ENCODE measurements around the gene FAM13A.
"Not testable (repeated sequence)": the region's sequence is repeated elsewhere in the genome, so short reads cannot be mapped to it uniquely, and the experiment has no call there.

Gene FAM13A

DNA sequence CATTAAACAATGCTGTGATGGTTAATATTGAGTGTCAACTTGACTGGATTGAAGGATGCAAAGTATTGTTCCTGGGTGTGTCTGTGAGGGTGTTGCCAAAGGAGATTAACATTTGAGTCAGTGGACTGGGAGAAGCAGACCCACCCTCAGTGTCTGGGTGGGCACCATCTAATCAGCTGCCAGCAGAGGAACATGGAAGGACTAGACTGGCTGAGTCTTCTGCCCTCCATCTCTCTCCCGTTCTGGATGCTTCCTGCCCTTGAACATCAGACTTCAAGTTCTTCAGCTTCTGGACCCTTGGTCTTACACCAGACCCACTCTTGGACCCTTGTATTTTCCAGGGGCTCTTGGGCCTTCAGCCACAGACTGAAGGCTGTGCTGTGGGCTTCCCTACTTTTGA is 61.7 kb downstream of the FAM13A start:
- not testable (repeated sequence) for H3K4me3 ChIP-seq (ENCODE audit: low read length); H3K9me3 ChIP-seq (replicated peaks; ENCODE audit: low read length); H3K27me3 ChIP-seq (ENCODE audit: control insufficient read depth, insufficient read depth, low read length); H3K4me1 ChIP-seq (ENCODE audit: control insufficient read depth, insufficient read depth, low read length); H3K4me2 ChIP-seq (ENCODE audit: low read length); H3K36me3 ChIP-seq (ENCODE audit: insufficient read depth, low read length); H3K9ac ChIP-seq (ENCODE audit: low read depth, low read length)

DNA sequence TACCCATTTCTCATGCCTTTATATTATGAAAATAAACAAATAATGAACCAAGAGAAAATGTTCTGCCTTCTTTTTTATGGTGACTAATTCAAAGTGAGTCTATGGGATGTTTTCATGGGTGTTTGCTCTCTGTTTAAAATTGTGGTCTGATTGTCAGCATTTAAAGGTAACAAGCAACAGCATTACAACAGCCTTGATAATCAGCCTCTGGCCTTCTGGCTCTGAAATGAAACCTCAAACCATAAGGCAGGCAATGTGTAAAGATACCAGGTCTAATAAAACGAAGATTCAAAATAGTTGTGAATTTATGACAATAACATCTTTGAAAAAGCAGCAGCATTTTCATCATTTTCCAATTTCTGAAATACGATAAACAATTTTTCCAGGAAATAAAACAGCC is 63.7 kb downstream of the FAM13A start:
- no peak overlapping the region for H3K4me2 ChIP-seq (ENCODE audit: low read length)
- no peak overlapping the region for H3K4me3 ChIP-seq (ENCODE audit: low read length)
- H3K27me3 ChIP-seq (ENCODE audit: control insufficient read depth, insufficient read depth, low read length): no peaks in the 10 kb centered on the region
- H3K9me3 ChIP-seq (replicated peaks; ENCODE audit: low read length): no peaks in the 10 kb centered on the region
- no peaks in the 10 kb centered on the region for H3K36me3 ChIP-seq (ENCODE audit: insufficient read depth, low read length)
- H3K4me1 ChIP-seq (ENCODE audit: control insufficient read depth, insufficient read depth, low read length): peaks cover 4% of the 10 kb centered on the region
- no peak overlapping the region for H3K9ac ChIP-seq (ENCODE audit: low read depth, low read length)

DNA sequence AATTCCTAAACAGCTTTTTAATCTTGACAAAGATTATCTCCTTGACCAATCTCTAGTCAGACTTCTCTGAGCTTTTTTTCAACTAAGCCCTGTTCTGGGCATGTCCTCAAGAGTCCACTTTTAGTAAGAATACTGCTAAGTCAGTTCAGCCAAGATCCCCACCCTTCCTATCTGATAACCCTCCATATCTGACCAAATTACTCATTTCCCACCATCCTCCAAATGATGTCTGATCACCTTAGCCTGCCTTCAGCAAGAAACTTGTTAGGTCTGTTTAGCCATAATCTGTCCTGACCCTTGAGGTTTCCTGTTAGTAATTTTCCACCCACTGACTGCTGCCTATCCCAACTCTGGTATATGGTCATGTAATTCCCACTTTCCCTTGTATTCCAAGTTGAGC is 65.2 kb downstream of the FAM13A start:
- H3K4me1 ChIP-seq (ENCODE audit: control insufficient read depth, insufficient read depth, low read length): peaks cover 4% of the 10 kb centered on the region
- H3K9ac ChIP-seq (ENCODE audit: low read depth, low read length): no peak overlapping the region

DNA sequence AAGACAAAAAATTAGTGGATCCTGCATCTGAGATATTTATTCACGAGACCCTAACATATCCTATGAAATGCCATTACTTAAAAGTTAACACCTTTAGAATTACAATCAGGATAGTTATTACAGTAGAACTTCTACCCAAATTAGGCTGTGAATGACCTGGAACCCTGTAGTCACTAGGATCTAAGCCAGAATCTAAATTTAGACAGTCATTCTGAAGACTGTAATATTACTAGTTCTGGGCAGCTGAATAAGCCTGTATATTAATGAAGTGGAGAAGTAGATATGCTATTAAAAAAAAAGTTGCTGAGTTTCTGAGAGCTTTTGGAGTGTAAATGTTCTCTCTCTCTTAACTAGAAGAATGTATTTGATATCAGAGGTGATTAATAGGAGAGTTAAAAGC is 67.0 kb downstream of the FAM13A start:
- H3K9ac ChIP-seq (ENCODE audit: low read depth, low read length): no peak overlapping the region

More for the DNA sequence above, 65.2 kb downstream of the FAM13A start:
- no peaks in the 10 kb centered on the region for H3K36me3 ChIP-seq (ENCODE audit: insufficient read depth, low read length)
- H3K4me2 ChIP-seq (ENCODE audit: low read length): no peak overlapping the region
- H3K27me3 ChIP-seq (ENCODE audit: control insufficient read depth, insufficient read depth, low read length): no peaks in the 10 kb centered on the region
- no peaks in the 10 kb centered on the region for H3K9me3 ChIP-seq (replicated peaks; ENCODE audit: low read length)
- H3K4me3 ChIP-seq (ENCODE audit: low read length): no peak overlapping the region

DNA sequence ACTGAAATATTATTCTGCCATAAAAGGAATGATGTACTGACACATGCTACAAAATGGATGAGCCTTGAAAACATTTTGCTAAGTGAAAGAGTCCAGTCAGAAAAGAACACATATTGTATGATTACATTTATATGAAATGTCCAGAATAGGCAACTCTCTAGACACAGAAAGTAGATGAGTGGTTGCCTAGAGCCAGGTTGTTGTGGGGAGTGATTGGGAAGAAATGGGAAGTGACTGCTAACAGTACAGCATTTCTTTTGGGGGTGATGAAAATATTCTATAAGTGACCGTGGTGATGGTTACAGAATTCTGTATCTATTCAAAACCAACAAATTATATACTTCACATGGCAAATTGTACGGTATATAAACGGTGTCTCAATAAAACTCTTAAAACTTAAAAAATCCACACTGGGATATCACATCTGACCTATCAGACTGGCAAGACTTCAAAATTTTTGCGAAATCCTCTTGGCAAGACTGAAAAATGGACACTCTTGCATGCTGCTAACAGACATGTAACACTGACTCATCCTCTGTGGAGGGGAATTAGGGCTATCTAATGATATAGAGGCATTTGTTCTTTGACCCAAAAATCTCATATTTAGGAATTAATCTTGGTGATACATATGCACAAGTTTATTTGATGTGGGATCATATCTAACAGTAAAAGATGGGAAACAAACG is 71.8 kb downstream of the FAM13A start:
- Histone ChIP-seq H3K4me2 (ENCODE audit: low read length) (no peak overlapping the region), H3K4me1 (ENCODE audit: control insufficient read depth, insufficient read depth, low read length) (peaks cover 8% of the 10 kb centered on the region), H3K9me3 (replicated peaks; ENCODE audit: low read length) (no peaks in the 10 kb centered on the region), H3K4me3 (ENCODE audit: low read length) (no peak overlapping the region), H3K9ac (ENCODE audit: low read depth, low read length) (no peak overlapping the region), H3K36me3 (ENCODE audit: insufficient read depth, low read length) (no peaks in the 10 kb centered on the region), H3K27me3 (ENCODE audit: control insufficient read depth, insufficient read depth, low read length) (no peaks in the 10 kb centered on the region)

More for the DNA sequence above, 67.0 kb downstream of the FAM13A start:
- Histone ChIP-seq H3K27me3 (ENCODE audit: control insufficient read depth, insufficient read depth, low read length) (no peaks in the 10 kb centered on the region), H3K4me2 (ENCODE audit: low read length) (no peak overlapping the region), H3K9me3 (replicated peaks; ENCODE audit: low read length) (no peaks in the 10 kb centered on the region), H3K4me3 (ENCODE audit: low read length) (no peak overlapping the region), H3K4me1 (ENCODE audit: control insufficient read depth, insufficient read depth, low read length) (peaks cover 11% of the 10 kb centered on the region), H3K36me3 (ENCODE audit: insufficient read depth, low read length) (no peaks in the 10 kb centered on the region)

DNA sequence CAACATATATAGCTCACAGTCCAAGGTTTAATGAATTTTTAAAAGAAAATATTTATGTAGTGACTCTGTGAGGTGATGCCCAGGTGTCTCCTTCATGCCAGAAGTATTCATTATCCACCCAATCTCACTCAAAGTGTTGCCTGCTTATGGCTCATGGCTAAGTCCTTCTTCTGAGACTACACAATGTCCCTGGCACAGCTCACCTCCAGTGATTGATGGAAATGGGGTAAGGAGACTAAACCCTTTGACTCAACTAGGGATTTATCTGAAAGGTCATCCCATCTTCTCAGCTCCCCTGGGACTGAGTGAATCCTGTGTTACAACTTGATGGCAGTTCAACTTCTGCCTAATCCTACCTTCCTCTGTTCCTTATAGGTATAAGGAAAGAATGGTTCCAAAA is 74.2 kb downstream of the FAM13A start:
- H3K9me3 ChIP-seq (replicated peaks; ENCODE audit: low read length): no peaks in the 10 kb centered on the region
- no peaks in the 10 kb centered on the region for H3K27me3 ChIP-seq (ENCODE audit: control insufficient read depth, insufficient read depth, low read length)
- H3K4me1 ChIP-seq (ENCODE audit: control insufficient read depth, insufficient read depth, low read length): peaks cover 8% of the 10 kb centered on the region
- no peak overlapping the region for H3K9ac ChIP-seq (ENCODE audit: low read depth, low read length)
- no peaks in the 10 kb centered on the region for H3K36me3 ChIP-seq (ENCODE audit: insufficient read depth, low read length)
- H3K4me2 ChIP-seq (ENCODE audit: low read length): no peak overlapping the region
- H3K4me3 ChIP-seq (ENCODE audit: low read length): no peak overlapping the region

DNA sequence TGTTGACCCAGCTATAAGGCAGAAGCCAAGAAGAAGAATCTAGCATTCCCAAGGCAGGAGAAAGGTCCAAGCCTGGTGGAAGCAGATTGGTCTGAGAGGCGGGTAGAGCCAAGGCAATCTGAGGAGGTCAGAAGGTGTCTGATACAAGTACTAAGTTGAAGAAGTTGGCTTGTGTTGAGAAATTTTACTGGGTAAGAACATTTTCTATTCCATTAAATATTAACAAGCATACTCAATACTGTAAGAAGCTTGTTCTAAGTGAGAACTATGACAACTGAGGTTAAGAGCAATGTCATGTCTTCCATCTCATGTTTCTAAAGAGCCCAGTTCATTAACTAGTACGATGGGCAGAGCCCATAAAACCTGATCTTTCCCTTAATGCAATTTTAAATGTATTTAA is 75.0 kb downstream of the FAM13A start:
- Histone ChIP-seq H3K27me3 (ENCODE audit: control insufficient read depth, insufficient read depth, low read length) (no peaks in the 10 kb centered on the region), H3K9ac (ENCODE audit: low read depth, low read length) (no peak overlapping the region), H3K4me3 (ENCODE audit: low read length) (no peak overlapping the region), H3K4me1 (ENCODE audit: control insufficient read depth, insufficient read depth, low read length) (peaks cover 8% of the 10 kb centered on the region), H3K4me2 (ENCODE audit: low read length) (no peak overlapping the region), H3K36me3 (ENCODE audit: insufficient read depth, low read length) (no peaks in the 10 kb centered on the region), H3K9me3 (replicated peaks; ENCODE audit: low read length) (no peaks in the 10 kb centered on the region)

DNA sequence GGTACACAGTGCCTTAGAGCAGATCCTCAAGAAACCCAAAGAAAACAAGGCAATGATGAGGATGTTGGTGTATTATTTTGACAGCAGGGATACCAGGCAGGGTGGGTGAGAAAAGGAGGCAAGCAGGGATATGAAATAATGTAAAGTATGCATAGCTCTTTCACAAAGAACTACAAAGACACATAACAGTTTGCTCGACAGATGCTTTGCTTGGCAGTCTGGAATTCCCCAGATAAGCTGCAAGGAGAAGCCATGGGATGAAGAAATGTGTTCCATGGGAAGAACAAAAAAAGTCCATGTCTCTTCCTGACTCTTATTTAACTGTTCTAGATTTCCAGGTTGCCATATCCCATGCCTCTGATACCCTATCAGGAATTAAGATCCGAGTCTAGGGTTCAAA is 75.4 kb downstream of the FAM13A start:
- Histone ChIP-seq H3K4me1 (ENCODE audit: control insufficient read depth, insufficient read depth, low read length) (peaks cover 8% of the 10 kb centered on the region), H3K9ac (ENCODE audit: low read depth, low read length) (no peak overlapping the region), H3K4me2 (ENCODE audit: low read length) (no peak overlapping the region), H3K27me3 (ENCODE audit: control insufficient read depth, insufficient read depth, low read length) (no peaks in the 10 kb centered on the region), H3K4me3 (ENCODE audit: low read length) (no peak overlapping the region), H3K9me3 (replicated peaks; ENCODE audit: low read length) (no peaks in the 10 kb centered on the region), H3K36me3 (ENCODE audit: insufficient read depth, low read length) (no peaks in the 10 kb centered on the region)

DNA sequence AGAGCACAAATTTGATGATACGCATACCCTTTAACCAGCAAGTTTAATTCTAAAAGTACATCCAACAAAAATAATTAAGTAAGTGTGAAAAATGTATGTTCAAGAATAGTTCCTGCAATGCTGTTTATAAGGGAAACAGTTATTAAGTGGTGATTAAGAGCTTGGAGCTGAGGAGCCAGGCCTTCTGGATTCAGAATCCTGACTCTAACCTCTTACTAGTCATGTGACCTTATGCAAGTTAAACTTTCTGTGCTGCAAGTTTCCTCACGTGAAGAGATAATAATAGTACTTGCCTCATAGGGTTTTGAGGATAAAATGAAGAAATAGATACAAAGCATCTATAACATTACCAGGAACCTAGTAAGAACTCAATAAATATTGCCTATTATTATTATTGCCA is 77.7 kb downstream of the FAM13A start:
- H3K36me3 ChIP-seq (ENCODE audit: insufficient read depth, low read length): no peaks in the 10 kb centered on the region
- no peaks in the 10 kb centered on the region for H3K9me3 ChIP-seq (replicated peaks; ENCODE audit: low read length)
- H3K4me2 ChIP-seq (ENCODE audit: low read length): no peak overlapping the region
- H3K9ac ChIP-seq (ENCODE audit: low read depth, low read length): no peak overlapping the region
- H3K4me1 ChIP-seq (ENCODE audit: control insufficient read depth, insufficient read depth, low read length): no peaks in the 10 kb centered on the region
- H3K4me3 ChIP-seq (ENCODE audit: low read length): no peak overlapping the region
- no peaks in the 10 kb centered on the region for H3K27me3 ChIP-seq (ENCODE audit: control insufficient read depth, insufficient read depth, low read length)

DNA sequence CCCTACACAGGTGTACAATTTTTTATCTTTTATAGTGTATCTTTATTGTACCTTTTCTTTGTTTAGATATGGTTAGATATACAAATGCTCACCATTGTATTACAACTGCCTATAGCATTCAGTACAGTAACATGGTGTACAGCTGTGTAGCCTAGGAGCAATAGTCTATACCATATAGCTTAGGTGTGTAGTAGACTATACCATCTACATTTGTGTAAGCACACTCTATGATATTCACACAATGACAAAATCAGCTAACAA is 80.3 kb downstream of the FAM13A start:
- H3K9ac ChIP-seq (ENCODE audit: low read depth, low read length): no peak overlapping the region
- H3K4me3 ChIP-seq (ENCODE audit: low read length): no peak overlapping the region
- no peaks in the 10 kb centered on the region for H3K9me3 ChIP-seq (replicated peaks; ENCODE audit: low read length)
- no peaks in the 10 kb centered on the region for H3K36me3 ChIP-seq (ENCODE audit: insufficient read depth, low read length)
- no peaks in the 10 kb centered on the region for H3K4me1 ChIP-seq (ENCODE audit: control insufficient read depth, insufficient read depth, low read length)
- H3K27me3 ChIP-seq (ENCODE audit: control insufficient read depth, insufficient read depth, low read length): no peaks in the 10 kb centered on the region
- no peak overlapping the region for H3K4me2 ChIP-seq (ENCODE audit: low read length)

DNA sequence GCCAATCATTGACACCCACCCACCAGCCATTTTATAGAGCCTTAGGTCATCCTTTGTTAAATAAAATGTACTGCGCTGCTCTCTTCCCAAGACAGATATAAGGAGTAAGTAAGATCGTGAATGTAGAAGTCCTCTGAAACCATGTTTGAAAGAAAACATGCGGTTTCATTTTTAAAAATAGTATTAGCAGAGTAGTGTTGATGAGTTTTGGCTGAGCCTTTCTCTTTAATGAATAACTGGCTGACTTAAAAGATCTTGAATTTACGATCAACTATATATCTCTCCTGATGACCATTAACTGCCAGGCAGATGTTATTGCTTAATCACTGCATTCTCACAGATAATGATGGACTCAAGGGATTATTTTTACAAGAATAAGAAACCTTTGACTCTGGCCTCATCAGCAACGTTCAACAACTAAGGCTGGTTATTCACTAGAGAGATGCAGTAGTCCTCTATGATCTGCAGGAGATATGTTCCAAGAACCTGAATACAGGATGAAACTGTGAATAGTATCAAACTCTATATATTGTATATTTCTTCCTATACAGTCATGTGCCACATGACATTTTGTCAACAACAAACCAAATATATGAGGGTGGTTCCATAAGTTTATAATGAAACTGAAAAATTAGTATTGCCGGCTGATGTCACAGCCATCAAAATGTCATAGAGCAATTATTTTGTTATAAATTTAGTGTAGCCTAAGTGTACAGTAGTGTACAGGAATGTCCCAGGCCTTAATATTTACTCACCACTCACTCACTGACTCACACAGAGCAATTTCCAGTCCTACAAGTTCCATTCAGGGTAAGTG is 80.8 kb downstream of the FAM13A start:
- Histone ChIP-seq H3K4me2 (ENCODE audit: low read length) (no peak overlapping the region), H3K9me3 (replicated peaks; ENCODE audit: low read length) (no peaks in the 10 kb centered on the region), H3K27me3 (ENCODE audit: control insufficient read depth, insufficient read depth, low read length) (no peaks in the 10 kb centered on the region), H3K4me3 (ENCODE audit: low read length) (no peak overlapping the region), H3K9ac (ENCODE audit: low read depth, low read length) (no peak overlapping the region), H3K36me3 (ENCODE audit: insufficient read depth, low read length) (no peaks in the 10 kb centered on the region), H3K4me1 (ENCODE audit: control insufficient read depth, insufficient read depth, low read length) (no peaks in the 10 kb centered on the region)

DNA sequence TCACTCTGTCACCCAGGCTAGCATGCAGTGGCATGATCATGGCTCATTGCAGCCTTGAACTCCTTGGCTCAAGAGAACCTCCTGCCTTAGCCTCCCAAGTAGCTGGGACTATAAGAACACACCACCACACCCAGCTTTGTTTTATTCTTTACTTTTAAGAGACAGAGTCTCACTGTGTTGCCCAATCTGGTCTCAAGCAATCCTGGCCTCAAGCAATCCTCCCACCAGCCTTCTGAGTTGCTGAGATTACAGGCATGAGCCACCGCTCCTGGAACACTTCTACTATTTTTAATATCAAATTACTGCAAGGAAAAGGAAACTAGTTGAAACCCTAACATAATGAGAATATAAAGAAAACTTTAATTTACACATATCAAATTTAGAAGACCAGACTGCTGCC is 85.4 kb downstream of the FAM13A start:
- no peaks in the 10 kb centered on the region for H3K27me3 ChIP-seq (ENCODE audit: control insufficient read depth, insufficient read depth, low read length)
- H3K4me3 ChIP-seq (ENCODE audit: low read length): no peak overlapping the region
- H3K4me1 ChIP-seq (ENCODE audit: control insufficient read depth, insufficient read depth, low read length): no peaks in the 10 kb centered on the region
- no peaks in the 10 kb centered on the region for H3K9me3 ChIP-seq (replicated peaks; ENCODE audit: low read length)
- H3K36me3 ChIP-seq (ENCODE audit: insufficient read depth, low read length): no peaks in the 10 kb centered on the region
- no peak overlapping the region for H3K9ac ChIP-seq (ENCODE audit: low read depth, low read length)
- H3K4me2 ChIP-seq (ENCODE audit: low read length): no peak overlapping the region
